ENCODE measurements around the gene TRPC4AP.

- TF ChIP-seq CTCF (IDR thresholded peaks at IDR 0.05) (no peak), POLR2A (IDR thresholded peaks at IDR 0.05) (no peak), EP300 (IDR thresholded peaks at IDR 0.05) (no peak)
Measured at GRCh38 chr20:34999021-34999451, 93.6 kb downstream of the TRPC4AP start.
